ENCODE data around the gene ROMO1.

- TF ChIP-seq CTCF (IDR thresholded peaks at IDR 0.05): no peak
- TF ChIP-seq EP300 (IDR thresholded peaks at IDR 0.05): no peak
- no peak for TF ChIP-seq POLR2A (IDR thresholded peaks at IDR 0.05)
Observed at GRCh38 chr20:35711588-35712209, 12.5 kb downstream of the ROMO1 start.
